Germinal center (tissue), 1 donor: ENCODE data around the gene GLI1.
"Not testable (repeated sequence)": the region's sequence is repeated elsewhere in the genome, so short reads cannot be mapped to it uniquely, and the experiment has no call there.

Source experiments
- DNase-seq: peaks from one replicate; pipeline ENCODE4 v3.0.0; 2012; ENCODE audit warnings: mixed read lengths, low spot score

GLI1 gene

DNA sequence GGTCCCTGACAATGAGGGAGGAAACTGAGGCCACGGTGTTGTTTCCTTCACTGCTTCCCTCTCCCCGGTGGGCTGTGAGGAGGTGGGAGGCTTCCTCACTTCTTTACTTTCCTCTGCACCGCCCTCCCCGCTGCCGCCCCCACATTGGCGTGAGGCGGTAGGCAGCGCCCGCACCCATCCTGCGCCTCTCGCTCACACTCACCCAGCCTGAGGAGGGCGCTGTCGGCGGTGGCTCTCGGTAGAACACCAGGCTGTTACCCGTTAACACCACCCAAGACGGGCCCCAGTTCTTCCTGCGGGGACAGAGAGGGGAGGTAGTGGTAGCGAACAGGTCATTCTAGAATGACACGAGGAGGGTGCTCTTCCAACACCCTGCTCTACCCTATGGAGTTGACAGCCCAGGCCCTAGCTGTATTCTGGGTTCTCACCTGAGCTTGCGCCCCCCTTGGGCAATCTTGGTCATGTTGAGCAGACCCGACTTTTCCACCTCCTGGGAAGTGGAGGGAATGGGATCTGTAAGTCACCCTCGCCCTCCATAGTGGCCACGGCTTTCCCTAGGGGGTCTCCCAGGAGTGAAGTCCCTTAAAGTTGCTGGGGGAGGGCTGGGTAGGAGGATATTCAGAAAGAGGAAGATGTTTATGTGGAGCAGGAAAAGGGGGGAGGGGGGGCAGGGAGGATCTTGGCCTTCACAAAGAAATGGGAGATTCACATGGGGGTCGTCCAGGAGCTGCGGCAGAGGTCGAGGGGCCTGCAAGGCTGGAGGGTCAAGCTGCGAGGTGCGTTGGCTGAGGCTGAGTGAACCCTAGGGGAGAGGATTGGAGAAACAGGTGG is 16.8 kb downstream of the GLI1 start:
- DNase-seq = peak; percentile 66

GRCh38 chr12:57476993-57477709 is 17.6 kb downstream of the GLI1 start:
- no peak for DNase-seq

DNA sequence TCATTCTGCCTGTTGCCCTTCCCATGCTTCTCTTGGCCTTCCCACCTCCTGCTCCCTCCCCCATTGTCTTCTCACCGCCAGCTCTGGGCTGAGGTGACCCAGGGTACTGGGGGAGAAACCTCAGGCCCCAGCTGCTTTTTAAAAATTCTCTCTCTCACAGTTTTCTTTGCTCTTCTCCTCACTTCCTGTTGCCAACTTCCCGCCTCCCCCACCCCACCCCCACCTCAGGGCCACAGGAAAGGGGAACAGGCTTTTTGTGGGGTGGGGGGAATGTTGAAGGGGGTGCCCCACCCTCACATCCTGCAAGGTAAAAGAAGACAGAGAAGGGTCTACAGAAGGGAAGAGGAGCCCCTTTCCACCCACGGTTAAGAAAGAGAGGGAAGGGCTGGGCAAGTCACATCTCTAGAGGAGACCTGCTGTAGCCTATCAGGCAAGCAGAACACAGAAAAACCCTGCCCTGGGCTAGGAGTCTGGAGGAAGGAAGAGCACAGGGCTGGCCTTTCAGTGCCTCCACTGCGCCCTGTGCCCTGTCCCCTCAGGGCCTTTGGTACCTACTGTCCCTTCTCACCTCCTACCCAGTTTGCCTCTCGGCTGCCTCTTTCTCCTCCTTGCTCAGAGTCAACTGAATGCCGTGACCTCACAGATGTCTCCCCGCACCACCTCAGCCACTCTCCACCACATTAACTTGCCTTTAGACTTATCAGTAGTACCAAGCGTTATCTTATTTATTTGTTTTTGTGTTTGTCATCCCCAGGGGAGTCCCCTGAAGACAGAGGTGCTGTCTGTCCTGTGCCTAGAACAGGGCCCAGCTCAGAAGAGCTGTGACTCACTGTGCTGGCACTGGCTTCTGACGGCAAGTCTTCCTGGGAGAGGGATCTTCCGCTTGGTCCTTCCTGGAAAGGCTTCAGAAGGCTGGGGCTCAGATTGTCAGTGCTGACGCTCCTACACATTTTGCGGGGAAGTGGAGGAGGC is 18.4 kb downstream of the GLI1 start:
- DNase-seq = peak; percentile 46

DNA sequence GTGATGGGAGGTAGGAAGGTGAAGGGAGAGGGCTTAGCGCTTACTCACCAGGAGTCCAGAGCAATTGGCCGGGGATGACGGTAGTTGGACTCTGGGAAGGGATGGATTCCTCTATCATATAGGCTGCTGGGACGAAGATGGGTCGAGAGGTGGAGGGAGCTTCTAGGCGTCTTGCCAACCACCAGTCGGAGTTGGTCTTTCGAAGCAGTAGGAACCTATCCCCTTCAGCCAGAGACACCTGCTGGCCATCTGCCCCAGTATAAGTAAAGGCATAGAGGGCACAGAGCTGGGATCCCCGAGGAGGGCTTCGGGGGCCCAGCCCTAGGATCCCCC is 19.4 kb downstream of the GLI1 start:
- no peak for DNase-seq

- DNase-seq = peak; percentile 70
These were observed 20.0 kb downstream of the GLI1 start, which contains the start of gene ARHGAP9 for GRCh38 chr12:57479376-57480115. ARHGAP9 (minus strand) TSS chr12:57479866; CDS start chr12:57479406, 460 bp downstream.

- no peak for DNase-seq
These were observed 22.1 kb downstream of the GLI1 start for GRCh38 chr12:57481671-57482070.

- no peak for DNase-seq
These were observed 23.9 kb downstream of the GLI1 start for GRCh38 chr12:57483466-57483865.

DNA sequence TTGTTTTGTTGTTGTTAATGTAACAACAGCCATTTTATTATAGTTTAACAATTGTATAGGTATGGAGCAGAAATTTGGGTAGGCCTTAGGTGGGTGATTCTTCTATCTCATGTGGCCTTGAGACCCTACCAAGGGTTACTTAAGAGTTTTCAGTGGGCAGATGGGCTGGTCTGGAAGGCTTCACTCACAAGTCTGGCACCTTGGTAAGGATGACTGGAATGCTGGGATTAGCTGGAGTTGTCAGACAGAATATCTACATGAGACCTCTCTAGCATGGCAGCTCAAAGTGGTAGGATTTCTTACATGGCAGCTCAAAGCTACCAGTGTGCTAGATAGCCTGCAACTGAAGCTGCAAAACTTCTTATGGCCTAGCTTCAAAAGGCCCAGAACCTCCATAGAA is 26.1 kb downstream of the GLI1 start:
- DNase-seq = no peak

GRCh38 chr12:57487055-57487596 is 27.5 kb downstream of the GLI1 start:
- no peak for DNase-seq

GRCh38 chr12:57487597-57488401 is 28.2 kb downstream of the GLI1 start, which contains the start of gene MARS1:
MARS1 (plus strand) TSS chr12:57488068; CDS start chr12:57488091, 23 bp downstream.
- peak; percentile 91 for DNase-seq

DNA sequence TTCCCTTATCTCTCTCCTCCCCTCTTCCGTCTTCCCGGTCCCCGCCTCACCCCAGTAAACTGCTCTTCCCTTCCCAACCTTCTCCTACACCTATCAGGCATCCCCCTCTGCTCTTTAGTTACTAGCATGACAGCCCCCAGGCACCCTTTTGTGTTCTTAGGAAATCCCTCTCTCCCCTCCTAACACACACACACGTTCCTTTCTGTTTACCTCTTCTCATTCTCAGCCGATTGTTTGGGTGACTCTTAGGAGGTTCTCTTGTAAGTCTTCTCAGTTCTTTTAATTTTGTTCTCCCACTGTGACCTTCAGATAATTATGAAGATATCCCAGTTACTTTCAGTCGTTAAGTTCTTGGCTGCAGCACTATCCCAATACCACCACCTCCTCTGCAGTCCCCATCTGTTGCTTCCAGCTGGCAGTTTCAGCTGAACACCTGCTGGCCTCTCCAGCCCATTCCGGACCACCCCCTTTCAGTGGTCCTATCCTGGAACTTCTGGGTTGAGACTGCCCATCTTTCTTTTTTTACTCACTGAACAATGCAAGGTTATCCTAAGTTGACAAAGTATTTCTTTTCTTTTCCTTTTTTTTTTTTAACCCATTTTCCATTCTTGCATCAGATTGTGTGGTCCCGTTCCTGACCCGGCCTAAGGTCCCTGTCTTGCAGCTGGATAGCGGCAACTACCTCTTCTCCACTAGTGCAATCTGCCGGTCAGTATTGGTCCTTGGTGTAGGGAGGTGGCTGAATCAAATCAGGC is 29.0 kb downstream of the GLI1 start:
- no peak for DNase-seq

GRCh38 chr12:57489157-57489641 is 29.6 kb downstream of the GLI1 start:
- no peak for DNase-seq

GRCh38 chr12:57490126-57490525 is 30.5 kb downstream of the GLI1 start:
- DNase-seq = no peak

DNA sequence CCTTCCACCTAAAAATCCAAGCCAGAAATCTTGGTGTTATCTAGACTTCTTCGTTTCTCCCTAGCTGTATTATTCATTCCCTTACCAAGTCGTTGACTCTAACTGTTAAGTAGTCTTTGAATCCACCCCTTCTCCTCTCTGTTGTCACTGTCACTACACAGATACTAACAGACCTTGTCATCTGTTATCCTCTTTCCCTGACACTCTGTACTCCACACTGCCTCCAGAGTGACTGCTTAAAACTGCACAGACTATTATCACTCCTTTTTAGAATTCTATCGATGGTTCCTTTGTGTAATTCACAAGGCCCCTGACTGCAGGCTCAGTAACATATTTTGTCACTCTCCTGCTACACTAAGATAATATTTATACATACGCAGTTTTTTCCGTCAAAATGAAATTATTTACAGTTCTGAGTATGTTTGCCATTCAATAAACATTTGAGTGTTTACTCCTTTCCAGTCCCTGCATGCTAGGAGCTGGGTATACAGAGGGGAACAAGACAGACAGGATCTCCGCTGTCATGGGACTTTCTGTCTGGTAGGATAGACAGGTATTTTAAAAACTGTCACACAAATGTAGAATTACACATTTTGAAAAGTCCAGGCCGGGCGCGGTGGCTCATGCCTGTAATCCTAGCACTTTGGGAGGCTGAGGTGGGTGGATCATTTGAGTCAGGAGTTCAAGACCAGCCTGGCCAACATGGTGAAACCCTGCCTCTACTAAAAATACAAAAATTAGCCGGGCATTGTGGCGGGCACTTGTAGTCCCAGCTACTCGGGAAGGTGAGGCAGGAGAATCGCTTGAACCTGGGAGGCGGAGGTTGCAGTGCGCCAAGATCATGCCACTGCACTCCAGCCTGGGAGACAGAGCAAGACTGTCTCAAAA is 32.1 kb downstream of the GLI1 start:
- no peak for DNase-seq

DNA sequence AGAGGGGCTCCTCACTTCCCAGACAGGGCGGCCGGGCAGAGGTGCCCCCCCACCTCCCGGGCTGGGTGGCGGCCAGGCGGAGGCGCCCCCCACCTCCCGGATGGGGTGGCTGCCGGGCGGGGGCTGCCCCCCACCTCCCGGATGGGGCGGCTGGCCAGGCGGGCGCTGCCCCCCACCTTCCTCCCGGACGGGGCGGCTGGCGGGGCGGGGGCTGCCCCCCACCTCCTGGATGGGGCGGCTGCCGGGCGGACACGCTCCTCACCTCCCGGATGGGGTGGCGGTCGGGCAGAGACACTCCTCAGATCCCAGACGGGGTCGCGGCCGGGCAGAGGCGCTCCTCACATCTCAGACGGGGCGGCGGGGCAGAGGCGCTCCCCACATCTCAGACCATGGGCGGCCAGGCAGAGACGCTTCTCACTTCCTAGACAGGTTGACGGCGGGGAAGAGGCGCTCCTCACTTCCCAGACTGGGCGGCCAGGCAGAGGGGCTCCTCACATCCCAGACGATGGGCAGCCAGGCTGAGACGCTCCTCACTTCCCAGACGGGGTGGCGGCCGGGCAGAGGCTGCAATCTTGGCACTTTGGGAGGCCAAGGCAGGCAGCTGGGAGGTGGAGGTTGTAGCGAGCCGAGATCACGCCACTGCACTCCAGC is 35.6 kb downstream of the GLI1 start:
- not testable (repeated sequence) for DNase-seq

GRCh38 chr12:57496822-57497221 is 37.2 kb downstream of the GLI1 start:
- no peak for DNase-seq

GRCh38 chr12:57497223-57498131 is 37.9 kb downstream of the GLI1 start:
- no peak for DNase-seq
